ENCODE results near the gene DNAH7.

- TF ChIP-seq POLR2A (IDR thresholded peaks at IDR 0.05; ENCODE audit: low read depth, low read length) (no peak), CTCF (conservative IDR thresholded peaks at IDR 0.05; ENCODE audit: low read depth, low read length) (no peak), MXI1 (IDR thresholded peaks at IDR 0.05; ENCODE audit: borderline replicate concordance, low read depth, low read length) (no peak), FOS (IDR thresholded peaks at IDR 0.05; ENCODE audit: low read depth, low read length) (no peak)
These were observed 253.6 kb downstream of the DNAH7 start for GRCh38 chr2:195815083-195815482.

All from IMR-90 (cell line).